CD4-positive, alpha-beta T cell (primary cell): Measurements from ENCODE around the gene SDK2. TPM values are rescaled to one million over a fixed set of nuclear protein-coding genes. Genes with fewer than 3 reads are reported as not detected.

Experiments
- ATAC-seq: fragments of 200-7000 bp; cut with Tn5 transposase; one replicate; pipeline ENCODE4 v1.10.0; 2022; ENCODE audit warnings: mild to moderate bottlenecking; ENCODE audit not compliant: poor library complexity
- CTCF ChIA-PET: fragments of 350-600 bp; sonication (Branson Sonifier 250); formaldehyde crosslinking; loops from one replicate; lab custom pipeline; 2021; ENCODE audit warnings: antibody characterized with exemption, inconsistent platforms; lab: Charles Lee
- POLR2A ChIA-PET: fragments of 350-600 bp; sonication (Branson Sonifier 250); formaldehyde crosslinking; loops from one replicate; lab custom pipeline; 2021; ENCODE audit warnings: antibody characterized with exemption, inconsistent platforms; lab: Charles Lee
- DNase-seq, 14 experiments: peaks; one replicate each; pipeline ENCODE4 v3.0.0-alpha.2; 2013 to 2020; ENCODE audit warnings: mixed read lengths in 2 of 14
- H3K27ac ChIP-seq, 2 donors: one replicate each; pipeline versions ENCODE4 v1.5.1 to v1.7.0; 2013; ENCODE audit warnings: low read length in 2 of 2, low read depth in 1 of 2, mild to moderate bottlenecking in 1 of 2
- H3K27me3 ChIP-seq, 2 experiments: 1 replicate in 1 of 2; 2 replicates in 1 of 2; pipeline versions ENCODE4 v1.6.1 to v1.7.0; 2013; ENCODE audit warnings: low read length in 2 of 2, control low read depth in 1 of 2, mild to moderate bottlenecking in 1 of 2, moderate library complexity in 1 of 2; ENCODE audit not compliant: insufficient read depth in 2 of 2, control insufficient read depth in 1 of 2
- H3K36me3 ChIP-seq: one replicate; pipeline ENCODE4 v1.6.1; 2013; ENCODE audit warnings: low read length, control low read depth; ENCODE audit not compliant: insufficient read depth
- H3K4me1 ChIP-seq: one replicate; pipeline ENCODE4 v1.6.1; 2013; ENCODE audit warnings: low read length, control low read depth; ENCODE audit not compliant: insufficient read depth
- H3K4me3 ChIP-seq: one replicate; pipeline ENCODE4 v1.5.1; 2013; ENCODE audit warnings: mild to moderate bottlenecking, low read length, moderate library complexity
- H3K9me3 ChIP-seq, 2 experiments: 1 replicate in 1 of 2; 2 replicates in 1 of 2; pipeline versions ENCODE4 v1.6.1 to v1.7.0; 2013; ENCODE audit warnings: low read length in 2 of 2, mild to moderate bottlenecking in 2 of 2, control low read depth in 1 of 2, moderate library complexity in 1 of 2; ENCODE audit not compliant: control insufficient read depth in 1 of 2, insufficient read depth in 1 of 2
- H3K27ac Mint-ChIP-seq: one replicate; pipeline ENCODE4 v1.8.0; 2020; ENCODE audit warnings: mixed read lengths
- H3K27me3 Mint-ChIP-seq: one replicate; pipeline ENCODE4 v1.8.0; 2021; ENCODE audit warnings: mixed read lengths
- H3K36me3 Mint-ChIP-seq: one replicate; pipeline ENCODE4 v1.8.0; 2021; ENCODE audit warnings: low read depth, mixed read lengths
- H3K4me1 Mint-ChIP-seq: one replicate; pipeline ENCODE4 v1.8.0; 2021; ENCODE audit warnings: low read depth, mixed read lengths
- H3K4me3 Mint-ChIP-seq: one replicate; pipeline ENCODE4 v1.8.0; 2020; ENCODE audit warnings: mild to moderate bottlenecking, mixed read lengths
- H3K9me3 Mint-ChIP-seq: one replicate; pipeline ENCODE4 v1.8.0; 2020; ENCODE audit warnings: mixed read lengths
- intact Hi-C, 2 experiments: fragments of 100-400 bp; cut with DNase I in 1 of 2; cut with micrococcal nuclease in 1 of 2; formaldehyde crosslinking; loops; one replicate each; pipeline versions ENCODE4 v1.15.1 to v1.9.0; 2023 to 2025; cut with DNase I, micrococcal nuclease
- total RNA-seq, 174 experiments: library from RNA in 2 of 174; stranded (reverse) in 2 of 174; gene quantifications; one replicate each; pipeline ENCODE4 v1.2.3 and lab custom pipeline; 2021 to 2026
- TF ChIP-seq, protein P1 (sequence below): fragments of 200-600 bp; IDR thresholded peaks from one replicate; pipeline ENCODE4 v1.8.0; 2022; ENCODE audit warnings: antibody characterized with exemption, mild to moderate bottlenecking

Gene SDK2
- total RNA-seq, 2 experiments from 2014 or later: 8.1 to 8.2 TPM

DNA sequence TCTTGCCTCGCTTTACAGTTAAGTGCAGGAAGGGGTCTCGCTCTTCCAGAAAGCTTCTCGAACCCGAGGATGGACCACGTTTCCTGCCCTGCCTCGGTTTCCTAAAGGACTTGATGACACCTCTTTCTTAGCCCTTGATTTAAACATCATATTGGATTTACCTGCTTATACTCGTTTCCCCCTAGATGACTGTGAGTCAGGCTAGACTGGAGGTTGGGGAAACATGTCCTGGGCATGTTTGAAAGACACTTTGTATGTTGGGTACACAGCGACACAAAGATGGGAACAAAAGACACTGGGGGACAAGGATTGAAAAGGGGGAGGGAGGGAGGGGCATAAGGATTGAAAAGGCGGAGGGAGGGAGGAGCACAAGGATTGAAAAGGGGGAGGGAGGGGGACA is 30.0 kb downstream of the SDK2 start:
- TF ChIP-seq, protein P1, sequence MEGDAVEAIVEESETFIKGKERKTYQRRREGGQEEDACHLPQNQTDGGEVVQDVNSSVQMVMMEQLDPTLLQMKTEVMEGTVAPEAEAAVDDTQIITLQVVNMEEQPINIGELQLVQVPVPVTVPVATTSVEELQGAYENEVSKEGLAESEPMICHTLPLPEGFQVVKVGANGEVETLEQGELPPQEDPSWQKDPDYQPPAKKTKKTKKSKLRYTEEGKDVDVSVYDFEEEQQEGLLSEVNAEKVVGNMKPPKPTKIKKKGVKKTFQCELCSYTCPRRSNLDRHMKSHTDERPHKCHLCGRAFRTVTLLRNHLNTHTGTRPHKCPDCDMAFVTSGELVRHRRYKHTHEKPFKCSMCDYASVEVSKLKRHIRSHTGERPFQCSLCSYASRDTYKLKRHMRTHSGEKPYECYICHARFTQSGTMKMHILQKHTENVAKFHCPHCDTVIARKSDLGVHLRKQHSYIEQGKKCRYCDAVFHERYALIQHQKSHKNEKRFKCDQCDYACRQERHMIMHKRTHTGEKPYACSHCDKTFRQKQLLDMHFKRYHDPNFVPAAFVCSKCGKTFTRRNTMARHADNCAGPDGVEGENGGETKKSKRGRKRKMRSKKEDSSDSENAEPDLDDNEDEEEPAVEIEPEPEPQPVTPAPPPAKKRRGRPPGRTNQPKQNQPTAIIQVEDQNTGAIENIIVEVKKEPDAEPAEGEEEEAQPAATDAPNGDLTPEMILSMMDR: no peak
- ATAC-seq: no peak
- no peak overlapping the region for H3K4me3 ChIP-seq
- Mint-ChIP-seq H3K36me3 (no peaks in the 10 kb centered on the region), H3K4me1 (peaks cover 13% of the 10 kb centered on the region), H3K27me3 (no peaks in the 10 kb centered on the region), H3K9me3 (no peaks in the 10 kb centered on the region), H3K4me3 (no peak overlapping the region), H3K27ac (no peak overlapping the region)
- intact Hi-C loops: no loop called here
- CTCF ChIA-PET: no interaction called here
- H3K27me3 ChIP-seq: no peaks in the 10 kb centered on the region
- H3K36me3 ChIP-seq: no peaks in the 10 kb centered on the region
- POLR2A ChIA-PET: no interaction called here
- DNase-seq: no peak
- no peaks in the 10 kb centered on the region for H3K4me1 ChIP-seq
- H3K9me3 ChIP-seq: peaks cover 4 to 12% of the 10 kb centered on the region in 2 experiments
- no peak overlapping the region for H3K27ac ChIP-seq

DNA sequence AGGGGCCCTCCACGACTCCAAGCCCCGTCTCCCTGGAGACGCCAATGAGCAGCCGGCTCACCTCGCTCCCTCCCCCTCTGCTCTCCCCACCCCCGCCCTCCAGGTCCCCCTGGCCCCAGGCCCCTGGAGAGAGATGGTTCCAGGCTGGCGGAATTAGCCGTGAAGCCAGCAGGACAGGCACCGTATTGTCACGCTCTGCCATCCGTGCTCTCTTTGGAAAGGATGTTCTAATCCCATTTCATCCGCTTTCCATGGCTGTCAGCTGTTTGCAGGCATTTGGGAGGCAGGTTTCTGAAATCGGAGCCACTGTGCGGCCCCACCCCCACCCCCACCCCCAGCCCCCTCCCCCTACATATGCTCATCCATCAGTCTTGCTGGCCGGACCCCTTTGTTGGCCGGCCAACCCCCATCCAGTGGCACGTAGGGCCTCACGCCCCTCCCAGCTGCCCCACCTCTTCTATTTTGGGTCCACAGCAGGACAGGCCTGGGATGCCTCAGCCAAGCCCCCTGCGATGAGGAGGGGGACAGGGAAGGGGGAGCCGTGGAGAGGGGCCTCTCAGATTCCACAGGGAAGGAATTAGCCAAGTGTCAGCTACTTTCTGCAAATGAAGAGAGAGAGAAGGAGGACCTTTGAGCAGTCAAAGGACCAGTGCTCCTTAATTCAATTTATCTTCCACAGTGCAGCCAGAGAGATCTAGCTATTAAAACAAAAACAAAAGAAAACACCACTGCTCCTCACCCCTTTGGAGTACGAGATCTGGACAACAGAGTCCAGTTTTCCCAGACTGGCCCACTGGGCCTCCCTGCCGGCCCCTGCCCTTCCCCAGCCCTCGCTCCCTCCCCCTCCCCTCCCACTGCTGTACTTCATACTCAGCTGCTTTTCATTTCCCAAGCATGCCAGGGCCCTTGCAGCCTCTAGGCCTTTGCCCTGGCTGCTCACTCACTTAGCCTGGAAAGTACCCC is 30.7 kb downstream of the SDK2 start:
- Histone ChIP-seq H3K27me3 (no peaks in the 10 kb centered on the region), H3K4me1 (no peaks in the 10 kb centered on the region), H3K4me3 (no peak overlapping the region), H3K9me3 (peaks cover 0 to 6% of the 10 kb centered on the region in 2 experiments), H3K36me3 (no peaks in the 10 kb centered on the region), H3K27ac (no peak overlapping the region)
- Mint-ChIP-seq H3K36me3 (no peaks in the 10 kb centered on the region), H3K9me3 (no peaks in the 10 kb centered on the region), H3K4me1 (peaks cover 13% of the 10 kb centered on the region), H3K4me3 (no peak overlapping the region), H3K27me3 (no peaks in the 10 kb centered on the region), H3K27ac (no peak overlapping the region)
- intact Hi-C loops: no loop called here
- ATAC-seq: no peak
- ChIA-PET CTCF (no interaction called here), POLR2A (interaction anchor here (0.7 kb wide), 1 partner anchor 23 kb away, joined by 3 read pairs; no protein-coding TSS in a partner anchor)
- DNase-seq: no peak
- TF ChIP-seq, protein P1: no peak

DNA sequence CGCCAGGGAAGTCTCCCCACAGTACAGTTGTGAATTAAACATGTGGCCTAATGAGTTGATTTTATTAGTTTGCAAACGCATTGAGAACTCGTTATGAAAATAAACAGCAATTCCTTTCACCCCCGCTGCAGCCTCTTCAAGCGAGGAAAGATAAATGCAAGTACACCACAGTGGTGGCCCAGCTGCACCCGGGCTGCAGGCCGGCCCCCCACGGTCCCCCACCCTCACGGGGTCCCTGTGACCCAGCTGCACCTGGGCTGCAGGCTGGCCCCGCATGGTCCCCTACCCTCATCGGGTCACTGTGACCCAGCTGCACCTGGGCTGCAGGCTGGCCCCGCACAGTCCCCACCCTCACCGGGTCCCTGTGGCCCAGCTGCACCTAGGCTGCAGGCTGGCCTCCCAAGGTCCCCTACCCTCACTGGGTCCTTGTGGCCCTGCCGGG is 32.2 kb downstream of the SDK2 start:
- ChIA-PET POLR2A (no interaction called here), CTCF (no interaction called here)
- DNase-seq (no peak), ATAC-seq (no peak)
- Mint-ChIP-seq H3K9me3 (no peaks in the 10 kb centered on the region), H3K4me1 (peaks cover 13% of the 10 kb centered on the region), H3K36me3 (no peaks in the 10 kb centered on the region), H3K27me3 (no peaks in the 10 kb centered on the region), H3K27ac (no peak overlapping the region), H3K4me3 (no peak overlapping the region)
- Histone ChIP-seq H3K27ac (no peak overlapping the region), H3K4me1 (no peaks in the 10 kb centered on the region), H3K36me3 (no peaks in the 10 kb centered on the region), H3K9me3 (no peaks in the 10 kb centered on the region), H3K27me3 (no peaks in the 10 kb centered on the region), H3K4me3 (no peak overlapping the region)
- intact Hi-C loops: no loop called here
- TF ChIP-seq, protein P1: no peak
